Measurements from ENCODE around the gene CLEC3B. TPM values are rescaled to one million over a fixed set of nuclear protein-coding genes. Genes with fewer than 3 reads are reported as not detected.

Gene CLEC3B, protein sequence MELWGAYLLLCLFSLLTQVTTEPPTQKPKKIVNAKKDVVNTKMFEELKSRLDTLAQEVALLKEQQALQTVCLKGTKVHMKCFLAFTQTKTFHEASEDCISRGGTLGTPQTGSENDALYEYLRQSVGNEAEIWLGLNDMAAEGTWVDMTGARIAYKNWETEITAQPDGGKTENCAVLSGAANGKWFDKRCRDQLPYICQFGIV
- total RNA-seq, result 14.7 TPM

DNA sequence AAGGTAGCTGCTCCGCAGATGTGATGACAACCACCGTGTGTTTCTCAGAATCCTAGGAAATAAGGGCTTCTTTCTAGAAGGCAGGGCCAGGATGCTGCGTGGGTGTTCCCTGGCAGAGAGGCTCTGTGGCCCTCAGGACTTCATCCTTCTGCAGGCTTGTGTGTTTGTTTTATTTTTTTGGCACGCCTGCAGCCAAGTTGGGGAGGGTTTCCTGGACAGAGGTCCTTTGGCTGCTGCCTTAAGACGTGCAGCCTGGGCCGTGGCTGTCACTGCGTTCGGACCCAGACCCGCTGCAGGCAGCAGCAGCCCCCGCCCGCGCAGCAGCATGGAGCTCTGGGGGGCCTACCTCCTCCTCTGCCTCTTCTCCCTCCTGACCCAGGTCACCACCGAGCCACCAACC is at the start of gene CLEC3B:
Gene CLEC3B, plus strand, starts transcription at position 266 of the 400 bp plus-strand sequence. Its CDS starts 60 bp downstream, at position 326.

Small RNAs within 50 kb of the gene (small RNA-seq; reads per million reads assigned to genes)
- 0.12 reads per million for gene RNU5B-3P (ENCODE audit: low replicate concordance)

Other genes starting within 250 kb of the CLEC3B start
- gene TMEM42, start 164.4 kb upstream of the CLEC3B start, total RNA-seq, result 5.3 TPM
- gene TGM4, start 151.7 kb upstream of the CLEC3B start, total RNA-seq, result not detected
- 50.4 TPM for gene ZDHHC3, start 50.1 kb upstream of the CLEC3B start, total RNA-seq
- 36.6 TPM for gene EXOSC7, start 50.1 kb upstream of the CLEC3B start, total RNA-seq
- gene CDCP1, start 120.1 kb downstream of the CLEC3B start, total RNA-seq, result 1.6 TPM
- 21.3 TPM for gene TMEM158, start 200.0 kb downstream of the CLEC3B start, total RNA-seq